Right renal pelvis (tissue), 4 donors: Measurements from ENCODE around the gene ZNF787. TPM values are rescaled to one million over a fixed set of nuclear protein-coding genes. Genes with fewer than 3 reads are reported as not detected.

Experiments
- DNase-seq, 4 donors: peaks; one replicate each; pipeline ENCODE4 v3.0.0-alpha.2; 2013; ENCODE audit warnings: low read depth in 4 of 4, low spot score in 3 of 4, missing footprints in 1 of 4
- polyA plus RNA-seq, 4 donors: library from polyadenylated mRNA; unstranded; fragments of 120-200 nt; gene quantifications; one replicate each; pipeline ENCODE4 v1.2.1, GENCODE V29; 2013; ENCODE audit not compliant: insufficient read length in 4 of 4

Gene ZNF787
- polyA plus RNA-seq, 4 donors = 14.0 to 26.2 (median 15.3) TPM

DNA sequence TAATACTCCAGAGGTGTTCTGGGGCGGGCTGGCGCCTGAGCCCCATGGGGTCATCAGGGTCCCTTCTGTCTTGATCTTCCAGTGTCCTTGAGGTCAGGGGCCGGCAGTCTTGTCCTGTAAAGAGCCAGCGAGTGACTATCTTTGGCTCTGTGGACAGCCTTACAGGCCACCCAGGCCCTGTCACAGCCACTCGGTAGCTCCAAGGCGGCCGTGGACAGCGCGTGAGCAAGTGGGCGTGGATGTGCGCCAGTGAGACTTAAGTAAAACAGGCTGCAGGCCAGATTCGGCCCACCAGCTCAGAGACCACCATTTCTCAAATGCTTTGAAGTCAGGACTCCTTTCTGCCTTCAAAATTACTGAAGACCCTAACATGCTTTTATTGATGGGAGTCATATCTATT, 23.7 kb upstream of the ZNF787 start:
- no peak for DNase-seq

DNA sequence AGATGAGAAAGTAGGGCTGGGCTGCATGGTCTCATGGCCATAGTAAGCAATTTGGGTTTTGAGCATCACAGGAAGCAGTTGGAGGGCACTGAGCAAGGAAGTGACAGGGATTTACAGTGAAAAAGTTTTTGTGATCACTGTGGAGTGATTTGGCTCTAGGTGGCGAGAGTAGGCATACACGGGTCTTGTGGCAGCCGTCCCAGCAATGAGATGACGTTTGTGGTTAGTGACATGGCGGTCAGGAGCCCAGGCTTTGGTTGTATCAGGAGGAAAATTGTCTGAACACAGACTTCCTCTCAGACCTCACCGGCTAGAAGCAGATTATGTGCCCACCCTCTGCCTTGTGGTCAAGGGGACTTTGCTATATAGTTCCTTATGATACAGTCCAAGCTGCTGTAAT, 23.3 kb upstream of the ZNF787 start:
- DNase-seq = no peak

DNA sequence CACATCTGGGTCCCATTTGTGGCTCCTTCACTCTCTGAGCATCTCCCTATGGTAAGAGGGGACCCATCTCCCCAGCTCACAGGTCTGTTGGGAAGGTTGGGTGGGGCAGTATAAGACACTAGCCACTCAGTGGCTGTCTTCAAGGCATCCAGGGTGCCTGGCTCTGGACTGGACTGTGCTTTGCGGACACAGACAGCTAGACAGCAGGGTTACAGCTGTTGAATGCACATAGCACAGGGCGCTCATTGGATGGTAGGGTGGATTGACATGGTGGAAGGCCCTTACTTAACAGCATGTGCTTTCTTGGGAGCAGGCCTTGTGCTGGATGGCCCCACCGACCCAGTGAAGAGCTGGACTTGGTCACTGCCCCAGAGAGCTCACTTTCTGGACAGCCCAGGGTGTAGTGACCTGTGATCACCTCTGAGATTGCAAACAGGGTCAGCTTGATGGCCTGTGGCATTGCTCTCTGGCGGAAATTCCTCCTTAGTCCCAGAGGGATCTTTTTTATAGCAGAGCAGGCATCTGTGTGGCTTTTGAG, 21.9 kb upstream of the ZNF787 start:
- DNase-seq = no peak

DNA sequence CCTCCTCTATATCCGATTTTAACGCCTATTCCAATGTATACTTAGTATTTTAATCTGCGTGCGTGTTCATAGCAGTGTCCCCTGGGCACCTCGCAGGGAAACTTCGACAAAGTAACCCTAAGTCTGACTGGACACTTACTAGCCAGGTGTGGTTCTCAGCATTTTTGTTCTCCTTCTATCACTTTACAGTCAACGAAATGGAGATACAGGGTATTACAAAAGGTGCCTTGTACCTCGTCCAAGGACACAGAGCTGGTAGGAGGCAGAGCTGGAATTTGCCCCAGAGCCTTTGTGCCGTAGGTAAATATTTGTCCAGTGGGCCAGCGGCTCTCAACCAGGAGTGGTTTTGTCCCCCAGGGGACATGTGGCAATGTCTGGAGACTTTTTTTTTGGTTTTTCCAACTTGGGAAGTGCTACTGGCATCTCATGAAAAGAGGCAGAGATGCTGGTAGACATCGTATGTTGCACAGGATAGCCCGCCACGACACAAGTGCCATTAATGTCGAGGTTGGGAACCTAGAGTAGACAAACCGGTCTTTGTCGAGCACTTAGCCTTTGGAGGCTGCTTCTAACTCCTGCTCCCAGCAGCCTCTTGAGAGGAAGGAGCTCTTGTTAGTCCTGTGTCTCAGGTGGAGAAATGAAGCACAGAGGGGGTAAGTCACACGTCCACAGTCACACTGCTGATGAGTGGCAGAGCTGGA, 21.1 kb upstream of the ZNF787 start:
- DNase-seq = no peak

DNA sequence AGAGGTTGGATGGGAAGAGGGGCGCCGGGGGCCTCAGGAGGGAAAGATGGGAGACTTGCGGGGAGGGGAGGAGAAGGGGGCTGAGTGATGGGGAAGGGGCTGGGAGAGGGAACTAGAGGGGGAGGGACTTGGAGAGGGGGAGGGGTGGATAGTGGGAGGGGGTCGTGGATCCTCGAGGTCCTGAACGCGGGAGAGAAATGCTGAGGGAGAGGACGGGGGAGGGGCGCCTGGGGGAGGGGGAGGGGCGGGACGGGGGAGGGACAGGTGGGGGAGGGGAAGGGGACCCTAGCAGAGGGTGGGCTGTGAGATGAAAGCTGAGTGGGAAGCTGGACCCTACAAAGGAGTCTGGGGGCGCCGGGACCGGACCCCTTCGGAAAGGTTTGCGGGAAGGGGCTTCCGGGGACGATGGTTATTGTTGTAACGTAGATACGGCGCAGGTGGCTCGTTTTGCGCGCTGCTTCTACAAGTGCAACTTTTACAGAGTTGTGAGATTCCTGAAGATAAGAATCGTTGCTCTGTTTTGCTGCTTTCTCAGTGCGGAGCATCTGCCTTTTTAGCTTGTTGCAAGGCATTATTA, 20.4 kb upstream of the ZNF787 start:
- no peak for DNase-seq

DNA sequence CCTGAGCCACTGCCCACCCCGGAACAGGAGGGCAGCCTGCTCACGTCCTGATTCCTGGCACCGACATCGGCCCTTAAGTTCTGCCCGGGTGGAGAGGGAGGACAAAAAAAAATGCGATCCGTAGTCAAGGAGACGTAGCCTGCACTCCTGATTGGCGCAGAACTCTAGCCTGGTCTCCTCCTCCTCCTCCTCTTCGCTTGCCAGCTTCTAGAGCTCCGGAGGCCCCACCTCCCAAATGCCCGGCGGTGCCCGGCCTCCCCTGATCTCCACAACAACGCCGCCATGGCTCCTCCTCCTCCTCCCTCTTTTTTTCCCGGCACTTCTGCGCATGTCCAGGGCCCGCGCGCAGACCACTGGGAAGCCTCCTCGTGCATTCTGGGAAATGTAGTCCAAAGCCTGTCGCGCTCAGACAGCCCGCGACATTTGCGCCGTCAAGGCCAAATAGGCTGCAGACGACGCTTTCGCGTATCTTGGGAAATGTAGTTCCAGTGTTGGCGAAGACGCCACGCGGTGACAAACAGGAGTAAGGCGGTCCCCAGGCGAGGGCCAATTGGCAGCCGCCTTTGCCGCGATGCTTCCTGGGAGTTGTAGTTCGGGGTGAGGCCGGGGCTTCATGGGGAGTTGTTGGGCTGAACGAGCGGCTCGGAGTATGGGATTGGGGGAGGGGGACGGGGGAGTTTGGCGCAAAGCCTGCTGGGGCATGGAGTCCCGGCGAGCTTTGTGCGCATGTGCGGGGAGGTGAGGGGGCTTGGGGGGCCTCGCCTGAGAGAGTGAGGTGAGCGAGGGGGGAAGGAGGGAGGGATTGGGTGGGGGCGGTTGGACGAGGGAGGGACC, 19.7 kb upstream of the ZNF787 start, which contains the start of gene ZNF444:
Gene ZNF444, plus strand, starts transcription at position 705 of the 834 bp plus-strand sequence. CDS start 5,625 bp downstream, outside the sequence.
- peak; percentile 99 for DNase-seq

DNA sequence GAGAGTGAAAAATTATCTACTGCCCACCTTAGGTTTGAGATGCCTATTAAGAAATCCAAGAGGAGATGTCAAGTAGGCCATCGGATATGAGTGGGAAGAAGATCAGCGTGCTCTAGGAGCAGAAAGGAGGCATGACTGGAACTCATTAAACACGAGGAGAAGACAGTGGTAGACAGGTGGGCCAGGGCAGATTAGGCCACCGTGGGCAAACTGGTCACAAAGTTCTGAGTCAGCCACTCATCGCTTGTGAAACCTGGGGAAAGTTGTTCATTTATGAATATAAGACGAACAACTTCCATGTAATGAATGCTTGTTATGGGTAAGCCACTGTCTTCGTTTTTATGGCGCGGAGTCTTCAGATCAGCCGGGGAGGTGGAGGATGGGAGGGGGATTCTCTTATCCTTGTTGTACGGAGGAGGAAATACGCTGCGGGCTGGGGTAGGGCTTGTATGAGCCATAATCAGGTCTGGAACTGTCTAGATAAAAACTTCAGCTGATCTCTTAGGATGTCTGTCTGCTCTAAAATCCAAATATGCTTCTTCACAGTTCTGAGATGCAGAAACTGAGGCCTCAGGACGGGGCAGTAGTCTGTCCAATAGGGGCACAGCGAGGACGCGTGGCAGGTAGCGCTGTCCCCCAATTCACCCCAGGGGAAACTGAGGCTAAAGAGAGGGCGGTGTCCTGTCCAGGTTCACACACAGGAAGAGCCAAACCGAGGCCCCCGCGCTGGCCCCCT, 18.9 kb upstream of the ZNF787 start:
- DNase-seq = no peak

DNA sequence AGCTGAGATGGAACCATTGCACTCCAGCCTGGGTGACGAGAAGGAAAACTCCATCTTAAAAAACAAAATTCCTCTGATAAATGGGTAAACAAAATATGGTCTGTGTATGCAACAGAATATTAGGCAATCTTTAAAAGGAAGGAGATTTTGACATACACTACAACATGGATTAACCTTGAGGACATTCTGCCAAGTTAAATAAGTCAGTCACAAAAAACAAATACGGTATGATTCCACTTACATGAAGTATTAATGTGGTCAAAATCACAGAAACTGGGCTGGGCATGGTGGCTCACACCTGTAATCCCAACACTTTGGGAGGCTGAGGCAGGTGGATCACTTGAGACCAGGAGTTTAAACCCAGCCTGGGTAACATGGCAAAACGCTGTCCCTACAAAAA, 17.0 kb upstream of the ZNF787 start:
- DNase-seq = no peak

DNA sequence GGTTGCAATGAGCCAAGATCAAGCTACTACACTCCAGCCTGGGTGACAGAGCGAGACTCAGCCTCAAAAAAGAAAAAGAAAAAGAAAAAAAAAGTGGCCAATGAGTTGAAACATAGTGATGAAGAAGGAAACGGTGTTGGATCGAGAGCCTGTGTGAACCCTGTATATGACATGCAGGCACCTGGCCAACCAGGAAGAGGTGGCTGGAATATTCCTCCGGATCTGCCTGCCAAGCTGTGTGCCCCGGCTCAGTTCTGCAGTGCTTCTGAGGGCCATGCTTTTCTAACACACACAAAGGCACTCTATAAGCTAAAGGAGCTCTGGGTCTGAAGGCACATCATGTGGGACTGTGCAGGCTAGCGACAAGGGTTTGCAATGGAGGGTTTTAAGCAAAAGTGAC, 16.3 kb upstream of the ZNF787 start:
- no peak for DNase-seq

DNA sequence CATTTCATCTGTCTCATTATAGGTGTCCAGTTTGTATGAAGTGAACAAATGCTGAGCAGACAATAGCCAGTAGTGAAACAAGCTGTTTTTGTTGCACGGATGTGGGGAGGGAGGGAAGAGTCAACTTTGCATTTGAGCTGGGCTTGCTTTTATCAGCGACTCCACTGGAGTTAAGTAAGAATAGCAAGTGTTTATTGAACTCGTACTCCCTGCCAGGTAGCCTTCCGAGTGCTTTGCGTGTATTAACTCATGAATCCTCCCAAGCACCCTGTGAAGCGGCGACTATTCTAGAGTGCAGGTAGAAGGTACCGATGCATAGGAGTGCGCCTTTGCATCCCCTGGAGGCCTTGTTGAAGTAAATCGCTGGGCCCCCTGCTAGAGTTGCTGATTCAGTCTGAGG, 15.3 kb upstream of the ZNF787 start:
- no peak for DNase-seq

DNA sequence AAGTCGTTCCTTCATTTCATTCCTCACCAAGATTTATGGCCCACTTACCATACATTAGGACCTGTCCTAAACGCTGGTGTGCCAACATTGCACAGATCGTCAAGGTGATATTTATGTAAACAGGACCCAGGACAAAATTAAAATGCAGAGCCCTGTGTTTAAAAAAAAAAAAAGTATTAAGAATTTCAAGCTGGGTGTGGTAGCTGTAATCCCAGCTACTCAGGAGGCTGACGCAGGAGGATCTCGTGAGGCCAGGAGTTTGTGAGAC, 13.5 kb upstream of the ZNF787 start:
- no peak for DNase-seq

DNA sequence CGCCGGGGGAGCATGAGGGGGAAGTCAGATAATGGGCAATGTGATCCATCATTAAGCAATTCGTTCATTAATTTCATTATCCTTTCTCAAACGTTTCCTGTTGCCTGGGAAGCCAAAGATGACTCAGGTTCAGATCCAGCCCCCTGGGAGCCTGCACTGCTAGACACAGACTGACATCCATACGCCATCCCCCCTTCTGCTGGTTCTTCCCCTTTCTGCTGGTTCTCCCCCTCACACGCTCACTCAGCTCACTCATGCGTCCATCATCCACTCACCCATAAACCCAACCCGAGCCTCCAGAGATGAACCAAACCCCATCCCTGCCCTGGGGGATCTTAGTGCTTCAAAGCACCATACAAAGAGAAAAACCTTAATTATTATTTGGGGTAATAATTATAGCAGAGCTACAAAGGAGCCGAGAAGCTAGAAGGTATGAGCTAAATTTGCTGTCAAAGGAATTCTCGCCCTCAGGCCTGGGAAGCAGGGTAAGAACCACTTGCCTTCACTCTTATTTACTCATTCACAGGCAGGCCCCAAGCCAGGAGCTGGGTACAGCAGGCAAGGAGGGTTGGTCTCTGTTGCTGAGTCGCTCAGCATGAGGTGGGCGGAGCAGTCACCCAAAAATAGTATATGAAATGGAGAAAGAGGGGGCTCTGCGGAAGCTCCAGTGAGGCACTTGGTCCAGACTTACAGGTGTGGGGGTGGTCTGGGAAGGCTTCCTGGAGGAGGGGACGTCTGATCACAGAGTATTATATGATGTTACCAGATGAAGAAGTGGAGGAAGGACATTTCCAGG, 13.0 kb upstream of the ZNF787 start:
- DNase-seq = no peak

DNA sequence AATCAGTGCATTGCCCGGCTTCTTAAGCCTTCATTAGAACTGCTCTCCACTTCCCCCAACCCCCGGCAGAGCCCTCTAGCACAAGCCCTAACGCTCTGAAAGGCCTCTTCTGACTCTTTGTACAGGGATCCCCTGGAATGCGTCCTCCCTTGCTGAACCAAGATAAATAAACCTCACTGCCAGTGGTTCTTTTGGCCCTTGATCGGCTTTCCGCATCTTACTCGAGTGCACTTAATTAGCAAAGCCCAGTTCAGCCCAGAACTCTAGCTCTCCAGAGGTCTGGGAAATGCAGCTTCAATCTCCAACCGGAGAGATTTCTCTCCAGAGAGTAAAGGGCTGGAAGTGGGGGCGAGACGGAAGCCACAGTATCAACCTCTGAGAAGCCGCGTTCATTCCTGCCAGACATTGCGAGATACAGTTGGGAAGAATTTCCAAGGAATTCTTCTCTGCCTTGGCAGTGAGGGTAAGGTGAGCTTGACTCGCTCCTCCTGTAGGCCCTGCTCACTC, 11.3 kb upstream of the ZNF787 start:
- no peak for DNase-seq

DNA sequence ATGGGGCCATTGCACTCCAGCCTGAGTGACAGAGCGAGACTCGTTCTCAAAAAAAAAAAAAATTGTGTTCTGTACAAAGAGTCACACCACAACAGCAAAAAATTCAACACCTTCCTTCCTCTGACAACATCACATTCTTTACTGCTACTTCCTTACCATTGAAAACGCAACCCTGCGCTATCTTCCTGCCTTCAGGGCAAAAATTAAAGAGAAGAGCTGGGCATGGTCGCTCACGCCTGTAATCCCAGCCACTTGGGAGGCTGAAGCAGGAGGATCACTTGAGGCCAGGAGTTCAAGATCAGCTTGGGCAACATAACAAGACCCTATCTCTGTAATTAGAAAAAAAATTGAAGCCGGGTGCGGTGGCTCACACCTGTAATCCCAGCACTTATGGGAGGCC, 10.6 kb upstream of the ZNF787 start:
- DNase-seq = no peak

DNA sequence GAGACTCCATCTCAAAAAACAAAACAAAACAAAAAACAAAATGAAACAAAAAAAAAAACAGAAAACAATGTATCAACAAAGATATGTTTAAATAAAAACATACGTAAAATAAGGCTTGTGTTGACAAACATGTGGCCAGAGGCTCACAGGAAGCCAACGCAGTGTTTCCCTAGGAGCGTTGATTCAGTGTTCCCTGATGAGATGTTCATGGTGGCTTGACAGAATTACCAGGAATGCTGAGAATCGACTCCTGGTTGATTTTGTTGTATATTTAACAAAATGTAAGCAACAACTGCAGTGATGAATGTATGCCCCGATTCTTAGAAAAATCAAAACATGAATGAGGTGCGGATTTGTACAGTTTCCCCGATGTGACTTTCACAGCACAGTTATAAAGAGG, 8.9 kb upstream of the ZNF787 start:
- no peak for DNase-seq

DNA sequence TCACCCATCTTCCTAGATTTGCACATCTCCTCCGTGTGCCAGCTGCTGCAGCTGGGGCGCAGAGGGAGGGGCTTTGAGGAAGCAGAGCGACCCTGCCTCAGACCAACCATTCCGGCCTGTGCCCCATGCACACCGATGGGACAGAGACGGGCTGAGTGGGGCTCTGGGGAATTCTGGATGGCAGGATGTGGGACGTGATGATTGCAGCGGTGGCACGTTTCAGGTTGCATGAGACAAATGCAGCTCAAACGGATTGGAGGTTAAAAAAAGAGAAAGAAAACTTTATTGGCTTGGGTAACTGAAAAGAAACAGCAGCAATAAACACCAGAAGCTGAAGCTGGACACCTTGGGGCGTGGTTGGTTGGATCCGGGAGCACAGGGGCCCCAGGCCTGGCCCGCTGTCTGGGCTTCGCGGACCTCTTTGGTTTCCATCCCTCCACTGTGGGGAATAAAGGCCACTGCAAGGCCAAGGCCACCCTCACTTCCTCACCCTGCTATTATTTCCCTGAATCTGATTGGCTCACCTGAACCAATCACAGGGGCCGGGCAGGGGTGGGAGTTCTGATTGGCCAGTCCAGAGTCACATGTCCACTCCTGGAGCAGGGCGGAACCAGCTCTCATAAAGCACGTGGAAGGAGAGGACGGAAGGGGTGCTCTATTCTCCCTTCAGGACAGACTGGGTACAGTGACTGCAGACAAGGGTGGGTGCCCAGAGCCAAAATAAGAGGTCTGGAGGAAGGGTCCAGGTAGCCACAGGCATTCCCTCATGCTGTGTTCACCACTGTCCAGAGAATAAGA, 6.1 kb upstream of the ZNF787 start:
- no peak for DNase-seq

DNA sequence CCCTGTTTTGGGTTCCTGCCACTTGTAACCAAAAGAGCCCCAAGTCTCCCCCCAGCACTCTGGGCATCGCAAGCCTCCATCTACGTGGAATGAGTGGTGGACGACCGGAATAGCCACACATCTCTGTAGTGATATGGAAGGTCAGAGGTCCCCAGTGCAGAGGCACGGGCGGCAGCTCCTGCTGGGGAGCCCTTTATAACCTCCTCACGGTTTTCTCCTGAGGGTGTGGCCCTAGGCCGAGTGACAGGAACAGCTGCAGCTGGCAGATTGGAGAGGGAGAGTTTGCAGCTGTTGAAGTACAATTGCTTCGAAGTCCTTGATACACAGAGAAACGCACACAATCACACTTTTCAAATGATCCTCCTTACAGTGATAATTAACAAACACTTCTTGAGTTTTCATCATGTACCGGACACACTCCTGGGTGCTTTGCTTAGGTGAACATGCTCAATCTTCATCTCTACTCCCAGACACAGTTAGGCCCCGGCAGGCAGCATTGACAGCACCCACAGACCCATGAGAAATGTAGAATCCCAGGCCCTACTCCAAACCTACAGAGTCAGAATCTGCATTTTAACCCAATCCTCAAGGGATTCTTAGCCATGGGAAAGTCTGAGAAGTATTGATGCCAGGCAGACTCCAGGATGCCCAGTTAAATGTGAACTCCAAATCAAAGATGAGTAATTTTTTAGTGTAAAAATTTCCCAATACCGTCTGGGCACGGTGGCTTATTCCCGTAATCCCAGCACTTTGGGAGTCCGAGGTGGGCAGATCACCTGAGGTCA, 4.9 kb upstream of the ZNF787 start:
- DNase-seq = no peak

DNA sequence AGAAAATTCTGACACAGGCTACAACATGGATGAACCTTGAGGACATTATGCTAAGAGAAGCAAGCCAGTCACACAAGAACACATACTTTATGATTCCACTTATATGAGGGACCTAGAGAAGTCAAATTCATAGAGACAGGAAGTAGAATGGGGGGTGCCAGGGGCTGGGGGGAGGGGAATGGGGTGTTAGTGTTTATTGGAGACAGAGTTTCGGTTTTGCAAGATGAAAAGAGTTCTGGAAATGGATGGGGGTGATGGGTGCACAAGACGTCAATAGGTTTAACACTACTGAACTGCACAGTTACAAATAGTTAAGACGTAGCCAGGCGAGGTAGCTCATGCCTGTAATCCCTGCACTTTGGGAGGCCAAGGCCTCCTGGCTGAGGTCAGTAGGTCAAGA, 3.5 kb upstream of the ZNF787 start:
- DNase-seq = no peak
